Panc1 (cell line): ENCODE data around the gene HEG1.
"Not testable (repeated sequence)": the region's sequence is repeated elsewhere in the genome, so short reads cannot be mapped to it uniquely, and the experiment has no call there.

Source experiments
- POLR2AphosphoS5 ChIP-seq: IDR thresholded peaks from 2 replicates; pipeline ENCODE4 v1.6.1; 2012; ENCODE audit warnings: mild to moderate bottlenecking, low read depth, low read length, moderate library complexity
- SIN3A ChIP-seq: IDR thresholded peaks from 2 replicates; pipeline ENCODE4 v1.6.1; 2012; ENCODE audit warnings: low read depth, mild to moderate bottlenecking, low read length, moderate library complexity, borderline replicate concordance; ENCODE audit not compliant: insufficient read depth
- TF ChIP-seq, protein P1 (sequence below): fragments of 450-650 bp; IDR thresholded peaks from 2 replicates; pipeline ENCODE4 v1.5.1; 2017; ENCODE audit warnings: mild to moderate bottlenecking

DNA sequence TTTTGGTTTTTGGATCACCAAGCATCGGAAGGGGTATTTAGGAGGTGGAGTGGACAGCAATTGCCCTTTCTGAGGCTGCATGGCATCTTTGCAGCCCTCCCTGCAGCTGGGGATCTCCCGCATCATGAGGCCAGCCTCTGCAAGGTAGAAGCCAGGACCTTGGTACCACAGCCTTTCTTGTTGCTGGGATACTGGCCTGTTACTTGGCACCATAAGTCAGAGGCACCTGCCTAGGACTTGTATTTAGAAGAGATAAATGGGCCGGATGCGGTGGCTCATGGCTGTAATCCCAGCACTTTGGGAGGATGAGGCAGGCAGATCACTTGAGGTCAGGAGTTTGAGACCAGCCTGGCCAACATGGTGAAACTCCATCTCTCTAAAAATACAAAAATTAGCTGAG is 97.8 kb downstream of the HEG1 start:
- TF ChIP-seq, protein P1, sequence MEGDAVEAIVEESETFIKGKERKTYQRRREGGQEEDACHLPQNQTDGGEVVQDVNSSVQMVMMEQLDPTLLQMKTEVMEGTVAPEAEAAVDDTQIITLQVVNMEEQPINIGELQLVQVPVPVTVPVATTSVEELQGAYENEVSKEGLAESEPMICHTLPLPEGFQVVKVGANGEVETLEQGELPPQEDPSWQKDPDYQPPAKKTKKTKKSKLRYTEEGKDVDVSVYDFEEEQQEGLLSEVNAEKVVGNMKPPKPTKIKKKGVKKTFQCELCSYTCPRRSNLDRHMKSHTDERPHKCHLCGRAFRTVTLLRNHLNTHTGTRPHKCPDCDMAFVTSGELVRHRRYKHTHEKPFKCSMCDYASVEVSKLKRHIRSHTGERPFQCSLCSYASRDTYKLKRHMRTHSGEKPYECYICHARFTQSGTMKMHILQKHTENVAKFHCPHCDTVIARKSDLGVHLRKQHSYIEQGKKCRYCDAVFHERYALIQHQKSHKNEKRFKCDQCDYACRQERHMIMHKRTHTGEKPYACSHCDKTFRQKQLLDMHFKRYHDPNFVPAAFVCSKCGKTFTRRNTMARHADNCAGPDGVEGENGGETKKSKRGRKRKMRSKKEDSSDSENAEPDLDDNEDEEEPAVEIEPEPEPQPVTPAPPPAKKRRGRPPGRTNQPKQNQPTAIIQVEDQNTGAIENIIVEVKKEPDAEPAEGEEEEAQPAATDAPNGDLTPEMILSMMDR = not testable (repeated sequence)
- not testable (repeated sequence) for TF ChIP-seq POLR2AphosphoS5, SIN3A
